Hepatocyte (in vitro differentiated cells): Measurements from ENCODE around the gene UBE2E1.

Experiments
- EZH2 ChIP-seq: fragments of 200-600 bp; sonication (generic); IDR thresholded peaks from 2 replicates; pipeline ENCODE4 v1.6.1; 2016; ENCODE audit warnings: antibody characterized with exemption, mild to moderate bottlenecking, borderline replicate concordance
- EZH2phosphoT487 ChIP-seq: fragments of 200-600 bp; sonication (generic); IDR thresholded peaks from one replicate; pipeline ENCODE4 v1.6.1; 2018; ENCODE audit warnings: antibody characterized with exemption, mild to moderate bottlenecking, low read depth, moderate library complexity; ENCODE audit not compliant: unreplicated experiment, severe bottlenecking
- TF ChIP-seq, protein P1 (sequence below): fragments of 200-600 bp; sonication (generic); IDR thresholded peaks from 2 replicates; pipeline ENCODE4 v1.5.1; 2016; ENCODE audit warnings: antibody characterized with exemption, mild to moderate bottlenecking; ENCODE audit not compliant: poor library complexity

DNA sequence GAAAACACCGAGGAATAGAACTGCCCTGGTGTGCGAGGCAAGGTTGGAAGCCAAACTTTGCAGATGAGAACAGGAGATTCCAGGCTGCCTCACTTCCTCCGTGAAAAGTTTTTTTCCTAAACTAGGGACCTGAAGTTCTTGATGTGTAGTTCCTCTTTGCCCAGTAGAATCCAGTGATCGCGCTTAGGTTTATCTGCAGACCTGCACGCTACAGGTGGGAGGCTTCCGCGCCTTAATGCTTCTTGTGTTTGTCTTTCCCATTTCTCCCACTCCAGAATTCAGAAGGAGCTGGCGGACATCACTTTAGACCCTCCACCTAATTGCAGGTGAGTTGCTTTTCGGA is 5.4 kb downstream of the UBE2E1 start:
- TF ChIP-seq, protein P1, sequence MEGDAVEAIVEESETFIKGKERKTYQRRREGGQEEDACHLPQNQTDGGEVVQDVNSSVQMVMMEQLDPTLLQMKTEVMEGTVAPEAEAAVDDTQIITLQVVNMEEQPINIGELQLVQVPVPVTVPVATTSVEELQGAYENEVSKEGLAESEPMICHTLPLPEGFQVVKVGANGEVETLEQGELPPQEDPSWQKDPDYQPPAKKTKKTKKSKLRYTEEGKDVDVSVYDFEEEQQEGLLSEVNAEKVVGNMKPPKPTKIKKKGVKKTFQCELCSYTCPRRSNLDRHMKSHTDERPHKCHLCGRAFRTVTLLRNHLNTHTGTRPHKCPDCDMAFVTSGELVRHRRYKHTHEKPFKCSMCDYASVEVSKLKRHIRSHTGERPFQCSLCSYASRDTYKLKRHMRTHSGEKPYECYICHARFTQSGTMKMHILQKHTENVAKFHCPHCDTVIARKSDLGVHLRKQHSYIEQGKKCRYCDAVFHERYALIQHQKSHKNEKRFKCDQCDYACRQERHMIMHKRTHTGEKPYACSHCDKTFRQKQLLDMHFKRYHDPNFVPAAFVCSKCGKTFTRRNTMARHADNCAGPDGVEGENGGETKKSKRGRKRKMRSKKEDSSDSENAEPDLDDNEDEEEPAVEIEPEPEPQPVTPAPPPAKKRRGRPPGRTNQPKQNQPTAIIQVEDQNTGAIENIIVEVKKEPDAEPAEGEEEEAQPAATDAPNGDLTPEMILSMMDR, result no peak
- no peak for TF ChIP-seq EZH2
- TF ChIP-seq EZH2phosphoT487, result no peak
